ENCODE data around the gene UBAC2. TPM values are rescaled to one million over a fixed set of nuclear protein-coding genes. Genes with fewer than 3 reads are reported as not detected.
A peak's percentile ranks its signal among the peaks of the same experiment; 100 is the strongest.

The UBAC2 gene
- total and polyA plus RNA-seq, 11 donors, result 32.6 to 66.9 (median 48.5) TPM

GRCh38 chr13:99370481-99371275 lies 170.0 kb downstream of the UBAC2 start:
- H3K4me1 ChIP-seq, result peaks cover 0 to 46% (median 0%) of the 10 kb centered on the region in 12 donors
- ATAC-seq (no peak), DNase-seq (no peak)
- peaks cover 0 to 57% (median 33%) of the 10 kb centered on the region in 9 donors for H3K36me3 ChIP-seq
- no peak overlapping the region for H3K27ac ChIP-seq
- H3K4me3 ChIP-seq, result no peak overlapping the region
- no peak for TF ChIP-seq POLR2A (IDR thresholded peaks at IDR 0.05)
- TF ChIP-seq CTCF (IDR thresholded peaks at IDR 0.05), result no peak
- intact Hi-C loops (cut with DNase I), result loop anchor here in 2 of 10 donors (10.0 kb wide), 2 partner anchors 96 to 166 kb away; partner anchors contain the start of gene UBAC2 (in 1 of the 2)
- no peaks in the 10 kb centered on the region for H3K27me3 ChIP-seq
- H3K9me3 ChIP-seq, result no peaks in the 10 kb centered on the region
- 93 to 95% (median 93%) methylated on average over 12 of the region's 12 CpGs for WGBS, 4 donors

- Histone ChIP-seq H3K9me3 (no peaks in the 10 kb centered on the region), H3K4me3 (no peak overlapping the region), H3K27me3 (no peaks in the 10 kb centered on the region), H3K4me1 (peaks cover 0 to 48% (median 0%) of the 10 kb centered on the region in 12 donors), H3K36me3 (peaks cover 0 to 61% (median 33%) of the 10 kb centered on the region in 9 donors), H3K27ac (peak overlapping the region in 1 of 12 donors; percentile 27)
- WGBS, 4 donors, result 89 to 97% (median 95%) methylated on average over 9 of the region's 9 CpGs
- DNase-seq, result no peak
- TF ChIP-seq POLR2A (IDR thresholded peaks at IDR 0.05) (no peak), CTCF (IDR thresholded peaks at IDR 0.05) (no peak)
- intact Hi-C loops (cut with DNase I), result loop anchor here in 2 of 10 donors (10.0 kb wide), 2 partner anchors 97 to 167 kb away; partner anchors contain the start of gene UBAC2 (in 1 of the 2)
- no peak for ATAC-seq
Measured at GRCh38 chr13:99371956-99372355, 171.3 kb downstream of the UBAC2 start.

- no peaks in the 10 kb centered on the region for H3K9me3 ChIP-seq
- peaks cover 0 to 34% (median 0%) of the 10 kb centered on the region in 12 donors for H3K4me1 ChIP-seq
- no peaks in the 10 kb centered on the region for H3K27me3 ChIP-seq
- no peak for ATAC-seq
- 93 to 96% (median 94%) methylated on average over 8 of the region's 8 CpGs for WGBS, 4 donors
- no peak overlapping the region for H3K4me3 ChIP-seq
- no peak for TF ChIP-seq POLR2A (IDR thresholded peaks at IDR 0.05)
- no peak for TF ChIP-seq CTCF (IDR thresholded peaks at IDR 0.05)
- H3K27ac ChIP-seq, result no peak overlapping the region
- intact Hi-C loops (cut with DNase I), result loop anchor here in 2 of 10 donors (10.0 kb wide), 2 partner anchors 99 to 169 kb away; partner anchors contain the start of gene UBAC2 (in 1 of the 2)
- peaks cover 0 to 69% (median 30%) of the 10 kb centered on the region in 9 donors for H3K36me3 ChIP-seq
- DNase-seq, result no peak
Measured at GRCh38 chr13:99373436-99373835, 172.8 kb downstream of the UBAC2 start.

All from heart left ventricle (tissue), 16 donors.